ENCODE results near the gene FMO5. TPM values are rescaled to one million over a fixed set of nuclear protein-coding genes. Genes with fewer than 3 reads are reported as not detected.

Gene FMO5
- total RNA-seq, 1 experiment from 2014 or later = 0.72 TPM

DNA sequence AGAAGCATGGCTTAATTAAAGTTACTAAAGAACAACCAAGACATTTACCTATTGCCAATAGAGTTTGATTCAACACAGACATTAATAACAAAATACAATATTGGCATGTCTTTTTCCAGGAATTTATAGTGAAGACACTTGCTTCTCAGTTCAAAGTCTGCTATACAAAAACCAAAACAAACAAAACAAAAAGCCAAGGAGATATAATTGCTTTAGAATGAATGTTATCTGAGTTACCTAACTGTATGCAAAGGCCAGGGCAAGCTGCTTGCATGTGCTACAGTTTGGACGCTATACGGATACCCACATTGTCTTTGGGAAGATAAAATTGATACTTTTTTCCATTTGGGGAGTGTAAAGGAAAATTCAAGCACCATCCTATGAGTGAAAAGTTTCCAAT is 13.6 kb downstream of the FMO5 start:
- no peak overlapping the region for H3K27ac Mint-ChIP-seq (ENCODE audit: low read depth, unreplicated experiment)
- no peaks in the 10 kb centered on the region for H3K4me1 Mint-ChIP-seq (ENCODE audit: insufficient read depth, unreplicated experiment)
- no TSS peak for BruUV-seq (replicated peaks)
- DNase-seq (ENCODE audit: unreplicated experiment) = no peak
- H3K27me3 Mint-ChIP-seq (ENCODE audit: insufficient read depth, unreplicated experiment) = no peaks in the 10 kb centered on the region
- intact Hi-C loops (cut with micrococcal nuclease) = no loop called here
- H3K36me3 Mint-ChIP-seq (ENCODE audit: insufficient read depth, unreplicated experiment) = no peaks in the 10 kb centered on the region
- TF ChIP-seq, protein P1, sequence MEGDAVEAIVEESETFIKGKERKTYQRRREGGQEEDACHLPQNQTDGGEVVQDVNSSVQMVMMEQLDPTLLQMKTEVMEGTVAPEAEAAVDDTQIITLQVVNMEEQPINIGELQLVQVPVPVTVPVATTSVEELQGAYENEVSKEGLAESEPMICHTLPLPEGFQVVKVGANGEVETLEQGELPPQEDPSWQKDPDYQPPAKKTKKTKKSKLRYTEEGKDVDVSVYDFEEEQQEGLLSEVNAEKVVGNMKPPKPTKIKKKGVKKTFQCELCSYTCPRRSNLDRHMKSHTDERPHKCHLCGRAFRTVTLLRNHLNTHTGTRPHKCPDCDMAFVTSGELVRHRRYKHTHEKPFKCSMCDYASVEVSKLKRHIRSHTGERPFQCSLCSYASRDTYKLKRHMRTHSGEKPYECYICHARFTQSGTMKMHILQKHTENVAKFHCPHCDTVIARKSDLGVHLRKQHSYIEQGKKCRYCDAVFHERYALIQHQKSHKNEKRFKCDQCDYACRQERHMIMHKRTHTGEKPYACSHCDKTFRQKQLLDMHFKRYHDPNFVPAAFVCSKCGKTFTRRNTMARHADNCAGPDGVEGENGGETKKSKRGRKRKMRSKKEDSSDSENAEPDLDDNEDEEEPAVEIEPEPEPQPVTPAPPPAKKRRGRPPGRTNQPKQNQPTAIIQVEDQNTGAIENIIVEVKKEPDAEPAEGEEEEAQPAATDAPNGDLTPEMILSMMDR (IDR thresholded peaks at IDR 0.05; ENCODE audit: unreplicated experiment) = no peak
- ChIA-PET POLR2A (no interaction called here), CTCF (interaction anchor here (0.7 to 1.1 kb wide), 2 partner anchors 12 to 16 kb away, joined by 3 read pairs; no protein-coding TSS in a partner anchor)
- no peak overlapping the region for H3K4me3 Mint-ChIP-seq (ENCODE audit: unreplicated experiment)
- H3K9me3 Mint-ChIP-seq (ENCODE audit: unreplicated experiment) = no peaks in the 10 kb centered on the region

DNA sequence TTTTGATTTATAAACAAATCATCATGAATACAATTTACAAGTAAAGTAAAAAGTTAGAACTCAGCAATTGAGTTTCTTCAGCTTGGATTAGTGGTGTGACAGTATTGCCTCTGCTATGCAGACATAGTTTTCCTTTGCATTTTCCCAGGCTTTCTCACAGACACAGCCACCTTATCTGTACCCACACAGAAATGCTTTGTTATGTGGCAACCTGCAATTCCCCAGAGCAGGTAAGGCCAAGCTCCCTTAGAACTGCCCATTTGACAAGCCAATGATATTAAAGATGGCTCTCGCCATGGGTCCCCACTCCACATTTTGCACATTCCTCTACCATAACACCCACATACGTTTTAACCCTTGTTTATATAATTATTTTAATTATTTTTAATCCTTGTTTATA is 14.2 kb downstream of the FMO5 start:
- intact Hi-C loops (cut with micrococcal nuclease) = no loop called here
- TF ChIP-seq, protein P1 (IDR thresholded peaks at IDR 0.05; ENCODE audit: unreplicated experiment) = no peak
- ChIA-PET CTCF (interaction anchor here (0.7 to 1.1 kb wide), 2 partner anchors 12 to 15 kb away, joined by 3 read pairs; no protein-coding TSS in a partner anchor), POLR2A (no interaction called here)
- H3K4me3 Mint-ChIP-seq (ENCODE audit: unreplicated experiment) = no peak overlapping the region
- H3K9me3 Mint-ChIP-seq (ENCODE audit: unreplicated experiment) = no peaks in the 10 kb centered on the region
- H3K27ac Mint-ChIP-seq (ENCODE audit: low read depth, unreplicated experiment) = no peak overlapping the region
- H3K4me1 Mint-ChIP-seq (ENCODE audit: insufficient read depth, unreplicated experiment) = no peaks in the 10 kb centered on the region
- no peaks in the 10 kb centered on the region for H3K27me3 Mint-ChIP-seq (ENCODE audit: insufficient read depth, unreplicated experiment)
- no TSS peak for BruUV-seq (replicated peaks)
- DNase-seq (ENCODE audit: unreplicated experiment) = no peak
- H3K36me3 Mint-ChIP-seq (ENCODE audit: insufficient read depth, unreplicated experiment) = no peaks in the 10 kb centered on the region

DNA sequence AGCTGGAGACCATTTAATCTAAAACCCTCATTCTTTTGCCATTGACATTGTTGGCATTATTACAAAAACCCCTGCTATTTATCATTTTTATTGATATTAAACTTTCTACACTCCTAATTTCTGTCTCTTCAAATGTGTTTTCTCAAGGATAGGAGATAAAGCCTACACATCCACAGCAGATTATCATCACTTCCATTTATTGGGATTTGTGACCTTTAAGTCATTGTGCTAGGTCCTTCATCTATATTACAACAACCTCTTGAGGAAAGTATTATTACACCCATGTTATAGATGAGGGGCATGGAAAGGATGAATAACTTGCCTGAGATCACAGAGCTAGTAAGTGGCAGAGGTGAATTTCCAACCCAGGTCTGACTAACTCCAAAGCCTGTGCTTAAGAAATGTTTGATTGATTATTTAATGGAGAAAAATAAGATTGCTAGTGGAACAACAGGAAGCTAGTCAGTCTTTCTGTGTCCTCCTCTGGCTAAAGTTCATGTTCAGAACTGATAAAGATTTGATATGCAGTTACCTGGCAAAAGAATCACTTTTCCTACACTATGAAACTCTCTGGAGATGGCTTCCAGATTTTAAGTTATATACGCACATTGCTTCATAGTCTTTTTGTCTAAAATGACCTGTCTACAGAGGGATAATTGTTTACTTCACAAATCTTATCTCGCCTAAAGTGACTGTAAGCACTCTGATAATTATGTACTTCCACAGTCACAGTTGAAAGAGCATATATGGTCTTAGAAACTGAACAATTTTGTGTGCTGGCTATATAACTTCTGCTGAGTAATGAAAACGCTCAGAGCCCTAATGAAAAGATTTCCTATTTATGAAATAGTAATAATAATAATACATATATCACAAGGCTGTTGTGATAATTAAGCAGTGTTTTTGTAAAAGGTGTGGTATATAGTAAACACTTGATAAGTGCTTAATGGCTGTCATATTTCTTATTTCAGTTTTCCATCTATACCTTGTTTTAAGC is 15.0 kb downstream of the FMO5 start:
- no peaks in the 10 kb centered on the region for H3K36me3 Mint-ChIP-seq (ENCODE audit: insufficient read depth, unreplicated experiment)
- DNase-seq (ENCODE audit: unreplicated experiment) = no peak
- H3K4me3 Mint-ChIP-seq (ENCODE audit: unreplicated experiment) = no peak overlapping the region
- POLR2A ChIA-PET = interaction anchor here (0.6 kb wide), 1 partner anchor 105 kb away, joined by 5 read pairs; no protein-coding TSS in a partner anchor
- H3K27ac Mint-ChIP-seq (ENCODE audit: low read depth, unreplicated experiment) = no peak overlapping the region
- H3K4me1 Mint-ChIP-seq (ENCODE audit: insufficient read depth, unreplicated experiment) = no peaks in the 10 kb centered on the region
- CTCF ChIA-PET = no interaction called here
- no TSS peak for BruUV-seq (replicated peaks)
- H3K9me3 Mint-ChIP-seq (ENCODE audit: unreplicated experiment) = no peaks in the 10 kb centered on the region
- TF ChIP-seq, protein P1 (IDR thresholded peaks at IDR 0.05; ENCODE audit: unreplicated experiment) = no peak
- intact Hi-C loops (cut with micrococcal nuclease) = no loop called here
- H3K27me3 Mint-ChIP-seq (ENCODE audit: insufficient read depth, unreplicated experiment) = no peaks in the 10 kb centered on the region

DNA sequence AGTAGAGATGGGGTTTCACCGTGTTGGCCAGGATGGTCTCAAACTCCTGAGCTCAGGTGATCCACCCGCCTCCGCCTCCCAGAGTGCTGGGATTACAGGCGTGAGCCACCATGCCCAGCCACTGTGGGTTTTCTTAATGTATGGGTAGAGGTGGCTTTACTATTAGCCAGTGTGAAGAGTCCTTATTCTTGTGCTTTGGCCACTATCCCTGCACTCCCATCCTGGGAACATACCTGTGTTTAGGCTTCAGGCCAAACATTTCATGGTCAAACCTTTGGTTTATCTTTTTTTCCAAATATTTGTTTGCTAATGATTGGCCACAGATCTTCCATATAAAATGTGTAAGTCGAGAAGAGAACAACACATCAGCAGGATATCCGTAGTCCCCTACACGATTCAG is 16.5 kb downstream of the FMO5 start:
- TF ChIP-seq, protein P1 (IDR thresholded peaks at IDR 0.05; ENCODE audit: unreplicated experiment) = no peak
- no peaks in the 10 kb centered on the region for H3K27me3 Mint-ChIP-seq (ENCODE audit: insufficient read depth, unreplicated experiment)
- POLR2A ChIA-PET = no interaction called here
- no peaks in the 10 kb centered on the region for H3K36me3 Mint-ChIP-seq (ENCODE audit: insufficient read depth, unreplicated experiment)
- no peaks in the 10 kb centered on the region for H3K4me1 Mint-ChIP-seq (ENCODE audit: insufficient read depth, unreplicated experiment)
- no TSS peak for BruUV-seq (replicated peaks)
- no peak overlapping the region for H3K27ac Mint-ChIP-seq (ENCODE audit: low read depth, unreplicated experiment)
- no peak overlapping the region for H3K4me3 Mint-ChIP-seq (ENCODE audit: unreplicated experiment)
- H3K9me3 Mint-ChIP-seq (ENCODE audit: unreplicated experiment) = no peaks in the 10 kb centered on the region
- CTCF ChIA-PET = no interaction called here
- DNase-seq (ENCODE audit: unreplicated experiment) = no peak
- intact Hi-C loops (cut with micrococcal nuclease) = no loop called here

Data from MCF 10A (cell line).